Measurements from ENCODE around the gene VWA8.
"Not testable (repeated sequence)": the region's sequence is repeated elsewhere in the genome, so short reads cannot be mapped to it uniquely, and the experiment has no call there.

VWA8 gene

GRCh38 chr13:41621716-41622431 is 339.0 kb downstream of the VWA8 start:
- DNase-seq (ENCODE audit: low read depth), result no peak
- H3K4me3 ChIP-seq (ENCODE audit: low read length), result no peak overlapping the region
- no peak for TF ChIP-seq CTCF (IDR thresholded peaks at IDR 0.05; ENCODE audit: insufficient read depth, low read depth, low read length, missing control alignments)

- H3K4me3 ChIP-seq (ENCODE audit: low read length); DNase-seq (ENCODE audit: low read depth): not testable (repeated sequence)
These were observed 343.3 kb downstream of the VWA8 start for GRCh38 chr13:41617633-41618032.

GRCh38 chr13:41616151-41616550 is 344.8 kb downstream of the VWA8 start:
- TF ChIP-seq CTCF (IDR thresholded peaks at IDR 0.05; ENCODE audit: insufficient read depth, low read depth, low read length, missing control alignments), result no peak
- no peak for DNase-seq (ENCODE audit: low read depth)
- H3K4me3 ChIP-seq (ENCODE audit: low read length), result no peak overlapping the region

GRCh38 chr13:41615528-41615855 is 345.4 kb downstream of the VWA8 start:
- no peak for TF ChIP-seq CTCF (IDR thresholded peaks at IDR 0.05; ENCODE audit: insufficient read depth, low read depth, low read length, missing control alignments)
- no peak for DNase-seq (ENCODE audit: low read depth)
- no peak overlapping the region for H3K4me3 ChIP-seq (ENCODE audit: low read length)

- H3K4me3 ChIP-seq (ENCODE audit: low read length), result no peak overlapping the region
- DNase-seq (ENCODE audit: low read depth), result peak; percentile 60
- TF ChIP-seq CTCF (IDR thresholded peaks at IDR 0.05; ENCODE audit: insufficient read depth, low read depth, low read length, missing control alignments), result no peak
These were observed 346.0 kb downstream of the VWA8 start for GRCh38 chr13:41614671-41615527.

- no peak for TF ChIP-seq CTCF (IDR thresholded peaks at IDR 0.05; ENCODE audit: insufficient read depth, low read depth, low read length, missing control alignments)
- H3K4me3 ChIP-seq (ENCODE audit: low read length), result no peak overlapping the region
- DNase-seq (ENCODE audit: low read depth), result peak; percentile 39
These were observed 346.8 kb downstream of the VWA8 start for GRCh38 chr13:41613984-41614661.

- no peak overlapping the region for H3K4me3 ChIP-seq (ENCODE audit: low read length)
- no peak for TF ChIP-seq CTCF (IDR thresholded peaks at IDR 0.05; ENCODE audit: insufficient read depth, low read depth, low read length, missing control alignments)
- DNase-seq (ENCODE audit: low read depth), result peak; percentile 34
These were observed 347.4 kb downstream of the VWA8 start for GRCh38 chr13:41613471-41613870.
